Right lobe of liver (tissue), 6 donors: Measurements from ENCODE around the gene TMPRSS2. TPM values are rescaled to one million over a fixed set of nuclear protein-coding genes. Genes with fewer than 3 reads are reported as not detected.
A peak's percentile ranks its signal among the peaks of the same experiment; 100 is the strongest.

Experiments
- ATAC-seq, 4 donors: fragments of 200-7000 bp; cut with Tn5 transposase; one replicate each; pipeline ENCODE4 v1.9.1; 2020; ENCODE audit warnings: mild to moderate bottlenecking in 4 of 4, moderate library complexity in 4 of 4
- DNase-seq, 3 donors: peaks; one replicate each; pipeline ENCODE4 v3.0.0-alpha.2; 2020
- H3K27ac ChIP-seq, 3 donors: fragments of 200-600 bp; one replicate each; pipeline ENCODE4 v1.8.0; 2022
- H3K27me3 ChIP-seq, 2 donors: fragments of 200-600 bp; one replicate each; pipeline ENCODE4 v1.8.0; 2022
- H3K36me3 ChIP-seq, 4 donors: fragments of 200-600 bp; sonication (generic) in 1 of 4; one replicate each; pipeline versions ENCODE4 v1.5.1 to v1.8.0; 2017 to 2022; ENCODE audit warnings: control low read depth in 1 of 4
- H3K4me1 ChIP-seq, 4 donors: fragments of 200-600 bp; sonication (generic) in 1 of 4; one replicate each; pipeline versions ENCODE4 v1.5.1 to v1.8.0; 2017 to 2022; ENCODE audit warnings: control low read depth in 1 of 4
- H3K4me3 ChIP-seq, 3 donors: fragments of 200-600 bp; one replicate each; pipeline ENCODE4 v1.8.0; 2022
- H3K9me3 ChIP-seq, 4 donors: fragments of 200-600 bp; sonication (generic) in 1 of 4; one replicate each; pipeline versions ENCODE4 v1.5.1 to v1.8.0; 2017 to 2022; ENCODE audit warnings: control low read depth in 1 of 4
- CTCF ChIP-seq, 4 donors: fragments of 200-600 bp in 3 of 4; fragments of 450-650 bp in 1 of 4; IDR thresholded peaks; one replicate each; pipeline versions ENCODE4 v1.5.1 to v1.8.0; 2016 to 2022; ENCODE audit warnings: antibody characterized with exemption in 4 of 4, mild to moderate bottlenecking in 2 of 4
- POLR2A ChIP-seq: fragments of 450-650 bp; IDR thresholded peaks from one replicate; pipeline ENCODE4 v1.6.1; 2017; ENCODE audit warnings: antibody characterized with exemption, mild to moderate bottlenecking
- WGBS: methylation state at CpG from one replicate; pipeline ENCODE4 v1.1.6; 2018; ENCODE audit warnings: low coverage, low lambda C conversion rate; ENCODE audit not compliant: insufficient coverage; ENCODE audit errors: missing lambda C conversion rate; 5-methylcytosine and 5-hydroxymethylcytosine counted together
- intact Hi-C, 2 donors: fragments of 100-400 bp; cut with DNase I; formaldehyde crosslinking; loops; one replicate each; pipeline versions ENCODE4 v1.11.2 to v1.14.1; 2022
- total RNA-seq, 6 experiments: library from RNA; depleted of rRNA in 2 of 6; stranded (reverse); fragments of >200 nt in 2 of 6; fragmentation: NEBNext Ultra II Directional in 3 of 6; extraction: Animal tissue kit (Norgen Biotek cat#: 25700) in 3 of 6; gene quantifications; one replicate each; pipeline versions ENCODE4 v1.1.0 to v1.2.4, GENCODE V29; 2016 to 2023
- donor health status: DM: no; HTN: yes; CAD: no.
- donor health status: DM: no; HTN: no; CAD: no.
- donor health status: DM: no; HTN: no; CAD: no.
- donor health status: DM: no; HTN: yes; CAD: no.
- donor health status: DM: no; HTN: yes; CAD: no.

Gene TMPRSS2
- total RNA-seq, 6 experiments from 2014 or later = 19.3 to 53.7 (median 20.8) TPM

GRCh38 chr21:41453198-41453597 lies 54.8 kb downstream of the TMPRSS2 start:
- Histone ChIP-seq H3K4me3 (no peak overlapping the region), H3K27me3 (no peaks in the 10 kb centered on the region), H3K36me3 (peaks cover 0 to 14% (median 0%) of the 10 kb centered on the region in 4 donors), H3K9me3 (no peaks in the 10 kb centered on the region), H3K4me1 (no peaks in the 10 kb centered on the region), H3K27ac (no peak overlapping the region)
- ATAC-seq (no peak), DNase-seq (no peak)
- intact Hi-C loops = loop anchor here (10.0 kb wide), 2 partner anchors 158 to 168 kb away; no protein-coding TSS in a partner anchor
- TF ChIP-seq POLR2A (no peak), CTCF (IDR thresholded peaks at IDR 0.05) (no peak)
- WGBS = 100% methylated on average over 2 of the region's 3 CpGs

GRCh38 chr21:41451753-41452676 lies 55.9 kb downstream of the TMPRSS2 start:
- H3K27ac ChIP-seq = no peak overlapping the region
- DNase-seq = peak in 1 of 3 donors; percentile 15
- ATAC-seq = no peak

GRCh38 chr21:41449613-41450012 lies 58.3 kb downstream of the TMPRSS2 start:
- ATAC-seq (no peak), DNase-seq (peak in 1 of 3 donors; percentile 19)
- intact Hi-C loops = loop anchor here (10.0 kb wide), 2 partner anchors 155 to 165 kb away; no protein-coding TSS in a partner anchor
- Histone ChIP-seq H3K27me3 (no peaks in the 10 kb centered on the region), H3K27ac (no peak overlapping the region), H3K4me3 (no peak overlapping the region), H3K9me3 (no peaks in the 10 kb centered on the region), H3K36me3 (peaks cover 0 to 28% (median 8%) of the 10 kb centered on the region in 4 donors), H3K4me1 (no peaks in the 10 kb centered on the region)
- no peak for TF ChIP-seq CTCF (IDR thresholded peaks at IDR 0.05)
- no peak for TF ChIP-seq POLR2A
- WGBS = 67% methylated on average over 3 of the region's 5 CpGs

More at GRCh38 chr21:41451753-41452676, 55.9 kb downstream of the TMPRSS2 start:
- Histone ChIP-seq H3K4me3 (no peak overlapping the region), H3K36me3 (peaks cover 0 to 14% (median 0%) of the 10 kb centered on the region in 4 donors), H3K27me3 (no peaks in the 10 kb centered on the region), H3K9me3 (no peaks in the 10 kb centered on the region), H3K4me1 (no peaks in the 10 kb centered on the region)
- 74% methylated on average over 8 of the region's 16 CpGs for WGBS
- no peak for TF ChIP-seq CTCF (IDR thresholded peaks at IDR 0.05)
- TF ChIP-seq POLR2A = no peak
- intact Hi-C loops = loop anchor here (10.0 kb wide), 2 partner anchors 157 to 167 kb away; no protein-coding TSS in a partner anchor

GRCh38 chr21:41447356-41447755 lies 60.6 kb downstream of the TMPRSS2 start:
- TF ChIP-seq CTCF (IDR thresholded peaks at IDR 0.05) = no peak
- TF ChIP-seq POLR2A = no peak
- Histone ChIP-seq H3K4me1 (no peaks in the 10 kb centered on the region), H3K27ac (no peak overlapping the region), H3K36me3 (peaks cover 0 to 40% (median 16%) of the 10 kb centered on the region in 4 donors), H3K9me3 (no peaks in the 10 kb centered on the region), H3K4me3 (no peak overlapping the region), H3K27me3 (no peaks in the 10 kb centered on the region)
- WGBS = 95% methylated on average over 2 of the region's 3 CpGs
- intact Hi-C loops = no loop called here
- DNase-seq (no peak), ATAC-seq (no peak)
